Activated T-cell treated with anti-CD3 and anti-CD28 coated beads, Interleukin-2, amount 50 U/mL, for 72 hours (primary cell): ENCODE measurements around the gene ARL15. TPM values are rescaled to one million over a fixed set of nuclear protein-coding genes. Genes with fewer than 3 reads are reported as not detected.

ENCODE experiments used
- total RNA-seq, 2 donors: library from RNA; stranded (reverse); gene quantifications; one replicate each; pipeline ENCODE4 v1.2.3, GENCODE V29; 2022

Gene ARL15
- total RNA-seq, 2 donors from 2014 or later = 7.8 to 8.3 TPM

Other genes with a start within 250 kb of the ARL15 start
- gene HSPB3, start 145.1 kb upstream of the ARL15 start, total RNA-seq = not detected
- gene SNX18, start 207.2 kb upstream of the ARL15 start, total RNA-seq = 1 to 10 TPM; 6.4 to 8.4 TPM